SKM-1 (cell line): ENCODE results near the gene ARHGAP9.
"Not testable (repeated sequence)": the region's sequence is repeated elsewhere in the genome, so short reads cannot be mapped to it uniquely, and the experiment has no call there.

Experiments used
- DNase-seq: peaks from one replicate; lab custom pipeline; 2025; ENCODE audit not compliant: unreplicated experiment; lab: John Stamatoyannopoulos, UW

Gene ARHGAP9

GRCh38 chr12:57517718-57518117 is 38.1 kb upstream of the ARHGAP9 start:
- DNase-seq: not testable (repeated sequence)

GRCh38 chr12:57517187-57517586 is 37.5 kb upstream of the ARHGAP9 start:
- DNase-seq: no peak

GRCh38 chr12:57516617-57517153 is 37.0 kb upstream of the ARHGAP9 start:
- DNase-seq: no peak

- DNase-seq: no peak
Observed at GRCh38 chr12:57515934-57516541, 36.4 kb upstream of the ARHGAP9 start.

GRCh38 chr12:57515408-57515933 is 35.8 kb upstream of the ARHGAP9 start:
- no peak for DNase-seq

GRCh38 chr12:57514720-57515407 is 35.2 kb upstream of the ARHGAP9 start:
- DNase-seq: no peak

- not testable (repeated sequence) for DNase-seq
Observed at GRCh38 chr12:57514246-57514645, 34.6 kb upstream of the ARHGAP9 start.

- DNase-seq: not testable (repeated sequence)
Observed at GRCh38 chr12:57513677-57514076, 34.0 kb upstream of the ARHGAP9 start.

- DNase-seq: no peak
Observed at GRCh38 chr12:57513266-57513665, 33.6 kb upstream of the ARHGAP9 start.

- DNase-seq: no peak
Observed at GRCh38 chr12:57512665-57513064, 33.0 kb upstream of the ARHGAP9 start.

GRCh38 chr12:57511588-57512325 is 32.1 kb upstream of the ARHGAP9 start:
- no peak for DNase-seq

GRCh38 chr12:57511161-57511560 is 31.5 kb upstream of the ARHGAP9 start:
- DNase-seq: no peak

GRCh38 chr12:57507796-57508195 is 28.1 kb upstream of the ARHGAP9 start:
- not testable (repeated sequence) for DNase-seq

GRCh38 chr12:57506541-57506940 is 26.9 kb upstream of the ARHGAP9 start:
- not testable (repeated sequence) for DNase-seq

GRCh38 chr12:57502311-57502969 is 22.8 kb upstream of the ARHGAP9 start:
- not testable (repeated sequence) for DNase-seq

GRCh38 chr12:57500213-57500612 is 20.5 kb upstream of the ARHGAP9 start:
- DNase-seq: no peak

- DNase-seq: no peak
Observed at GRCh38 chr12:57498571-57498970, 18.9 kb upstream of the ARHGAP9 start.

- no peak for DNase-seq
Observed at GRCh38 chr12:57498132-57498502, 18.5 kb upstream of the ARHGAP9 start.

- no peak for DNase-seq
Observed at GRCh38 chr12:57497223-57498131, 17.8 kb upstream of the ARHGAP9 start.

- DNase-seq: no peak
Observed at GRCh38 chr12:57496822-57497221, 17.2 kb upstream of the ARHGAP9 start.
